SKM-1 treated with dmso at 0.1 percent for 144 hours (cell line): ENCODE data around the gene WWOX.
"Not testable (repeated sequence)": the region's sequence is repeated elsewhere in the genome, so short reads cannot be mapped to it uniquely, and the experiment has no call there.

ENCODE experiments used
- DNase-seq: peaks from one replicate; lab custom pipeline; 2025; ENCODE audit not compliant: unreplicated experiment; lab: John Stamatoyannopoulos, UW

The WWOX gene

GRCh38 chr16:79209308-79209707, 1109.9 kb downstream of the WWOX start:
- no peak for DNase-seq

GRCh38 chr16:79210607-79211006, 1111.2 kb downstream of the WWOX start:
- no peak for DNase-seq

- no peak for DNase-seq
Measured at GRCh38 chr16:79211586-79211985, 1112.1 kb downstream of the WWOX start.

- DNase-seq, result no peak
Measured at GRCh38 chr16:79212114-79212791, 1112.8 kb downstream of the WWOX start.

GRCh38 chr16:79213214-79213613, 1113.8 kb downstream of the WWOX start:
- no peak for DNase-seq

- no peak for DNase-seq
Measured at GRCh38 chr16:79215289-79215688, 1115.8 kb downstream of the WWOX start.

GRCh38 chr16:79217375-79218011, 1118.0 kb downstream of the WWOX start:
- no peak for DNase-seq

GRCh38 chr16:79218351-79218750, 1118.9 kb downstream of the WWOX start:
- DNase-seq, result no peak

- not testable (repeated sequence) for DNase-seq
Measured at GRCh38 chr16:79225994-79226393, 1126.5 kb downstream of the WWOX start.

- DNase-seq, result no peak
Measured at GRCh38 chr16:79229361-79229760, 1129.9 kb downstream of the WWOX start.

GRCh38 chr16:79245700-79246099, 1146.2 kb downstream of the WWOX start:
- DNase-seq, result not testable (repeated sequence)

- no peak for DNase-seq
Measured at GRCh38 chr16:79247386-79247785, 1147.9 kb downstream of the WWOX start.

GRCh38 chr16:79248351-79248750, 1148.9 kb downstream of the WWOX start:
- no peak for DNase-seq

GRCh38 chr16:79250502-79251098, 1151.1 kb downstream of the WWOX start:
- DNase-seq, result no peak

- DNase-seq, result no peak
Measured at GRCh38 chr16:79253100-79253631, 1153.7 kb downstream of the WWOX start.

GRCh38 chr16:79257953-79258490, 1158.6 kb downstream of the WWOX start:
- DNase-seq, result no peak

GRCh38 chr16:79260890-79261289, 1161.4 kb downstream of the WWOX start:
- DNase-seq, result not testable (repeated sequence)

GRCh38 chr16:79261481-79261940, 1162.1 kb downstream of the WWOX start:
- peak; percentile 29 for DNase-seq

- no peak for DNase-seq
Measured at GRCh38 chr16:79261944-79262552, 1162.6 kb downstream of the WWOX start.
